NCI-H1436 treated with DMSO at 0.1 percent for 48 hours (cell line): ENCODE data around the gene SUSD4.

Experiments used
- DNase-seq: peaks from one replicate; lab custom pipeline; 2025; lab: John Stamatoyannopoulos, UW

SUSD4 gene

GRCh38 chr1:223329664-223330415 is 34.1 kb downstream of the SUSD4 start:
- DNase-seq = no peak

DNA sequence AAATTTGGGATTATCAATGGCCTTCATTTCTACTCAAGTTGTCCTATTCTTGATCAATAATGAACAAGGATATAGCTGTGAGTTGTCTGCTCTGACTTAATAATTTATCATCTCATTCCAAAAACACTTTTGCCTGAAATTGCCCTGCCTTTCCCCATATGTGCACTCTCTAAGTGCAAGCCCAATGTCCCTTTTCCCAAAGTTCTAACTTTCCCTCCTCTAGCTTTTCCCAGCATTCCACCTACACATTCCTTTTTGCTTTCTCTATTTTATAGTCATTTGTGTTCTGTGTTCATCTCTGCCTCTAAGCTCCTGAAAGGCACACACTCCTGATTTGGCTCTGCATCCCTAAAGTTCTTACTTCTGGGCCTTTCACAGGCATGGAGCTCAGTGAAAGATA is 34.7 kb downstream of the SUSD4 start:
- DNase-seq = no peak

- no peak for DNase-seq
These were observed 35.4 kb downstream of the SUSD4 start for GRCh38 chr1:223328566-223328965.

DNA sequence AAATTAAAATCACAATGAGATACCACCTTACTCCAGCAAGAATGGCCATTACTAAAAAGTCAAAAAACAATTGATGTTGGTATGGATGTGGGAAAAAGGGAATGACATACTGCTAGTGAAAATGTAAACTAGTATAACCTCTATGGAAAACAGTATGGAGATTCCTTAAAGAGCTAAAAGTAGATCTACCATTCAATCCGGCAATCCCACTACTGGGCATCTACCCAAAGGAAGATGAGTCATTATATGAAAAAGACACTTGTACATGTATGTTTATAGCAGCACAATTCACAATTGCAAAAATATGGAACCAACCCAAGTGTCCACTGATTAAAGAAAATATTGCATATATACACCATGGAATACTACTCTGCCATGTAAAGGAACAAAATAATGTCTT is 37.2 kb downstream of the SUSD4 start:
- no peak for DNase-seq

DNA sequence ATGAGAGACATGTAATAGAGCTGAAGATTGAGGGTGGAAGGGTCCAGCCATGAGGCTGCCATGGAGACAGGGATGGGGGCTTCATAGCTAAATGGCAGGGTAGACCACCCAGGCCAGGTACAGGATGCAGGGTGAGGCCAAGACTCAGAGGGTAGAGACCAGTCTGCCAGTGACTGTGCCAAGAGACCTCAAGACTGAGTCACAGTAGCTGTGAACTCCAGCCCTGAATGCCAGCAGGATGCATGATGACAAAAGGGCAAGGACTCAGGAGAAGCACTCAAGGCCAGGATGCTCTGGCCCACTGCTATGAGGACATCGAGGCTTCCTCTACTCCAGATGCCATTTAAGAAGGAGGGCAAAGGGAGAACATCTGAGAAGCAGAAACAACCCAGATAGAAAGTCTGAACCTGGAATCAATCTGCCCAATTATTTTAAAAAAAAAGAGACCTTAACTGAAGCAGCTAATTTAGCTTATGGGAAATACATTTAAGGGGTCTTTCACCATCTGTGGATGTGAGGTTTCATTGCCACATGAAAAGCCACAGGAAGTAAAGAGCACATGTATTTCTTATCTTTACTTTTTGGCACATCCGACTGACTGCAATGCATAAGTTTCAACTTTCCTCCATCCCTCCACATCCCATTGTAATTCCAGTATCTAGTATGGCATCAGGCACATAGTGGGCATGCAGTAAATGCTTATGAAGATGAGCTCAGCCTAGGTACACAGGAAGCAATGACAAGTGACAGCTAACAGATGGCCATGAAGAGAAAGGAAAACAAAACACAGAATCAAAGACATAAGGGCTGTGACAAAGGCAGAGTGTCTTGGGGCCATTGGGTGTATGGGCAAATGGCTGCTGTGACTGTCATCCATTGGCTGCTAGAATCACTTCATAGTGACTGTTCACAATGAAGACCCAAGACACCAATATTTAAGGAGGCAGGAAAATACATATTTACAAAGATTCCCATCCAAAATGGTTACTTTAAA is 40.2 kb downstream of the SUSD4 start:
- DNase-seq = no peak

DNA sequence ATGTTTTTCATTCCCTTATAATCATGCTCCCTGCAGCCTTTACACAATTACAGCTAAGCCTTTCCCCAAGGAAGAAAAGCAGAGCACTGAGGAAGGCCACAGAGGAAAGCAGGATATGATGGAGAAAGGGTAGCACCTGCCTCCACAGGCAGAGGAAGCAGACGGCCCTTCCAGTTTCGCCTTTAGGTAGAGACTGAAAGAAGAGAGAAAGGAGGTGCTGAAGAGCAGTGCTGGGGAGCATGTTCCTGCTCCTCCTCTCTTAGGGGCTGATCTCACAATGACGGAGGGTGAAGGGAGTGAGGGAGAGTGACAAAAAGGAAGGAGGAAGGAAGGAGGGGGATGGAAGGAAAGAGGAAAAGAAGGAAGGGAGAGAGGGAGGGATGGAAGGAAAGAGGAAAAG is 41.1 kb downstream of the SUSD4 start:
- no peak for DNase-seq

GRCh38 chr1:223320959-223321358 is 43.0 kb downstream of the SUSD4 start:
- no peak for DNase-seq

DNA sequence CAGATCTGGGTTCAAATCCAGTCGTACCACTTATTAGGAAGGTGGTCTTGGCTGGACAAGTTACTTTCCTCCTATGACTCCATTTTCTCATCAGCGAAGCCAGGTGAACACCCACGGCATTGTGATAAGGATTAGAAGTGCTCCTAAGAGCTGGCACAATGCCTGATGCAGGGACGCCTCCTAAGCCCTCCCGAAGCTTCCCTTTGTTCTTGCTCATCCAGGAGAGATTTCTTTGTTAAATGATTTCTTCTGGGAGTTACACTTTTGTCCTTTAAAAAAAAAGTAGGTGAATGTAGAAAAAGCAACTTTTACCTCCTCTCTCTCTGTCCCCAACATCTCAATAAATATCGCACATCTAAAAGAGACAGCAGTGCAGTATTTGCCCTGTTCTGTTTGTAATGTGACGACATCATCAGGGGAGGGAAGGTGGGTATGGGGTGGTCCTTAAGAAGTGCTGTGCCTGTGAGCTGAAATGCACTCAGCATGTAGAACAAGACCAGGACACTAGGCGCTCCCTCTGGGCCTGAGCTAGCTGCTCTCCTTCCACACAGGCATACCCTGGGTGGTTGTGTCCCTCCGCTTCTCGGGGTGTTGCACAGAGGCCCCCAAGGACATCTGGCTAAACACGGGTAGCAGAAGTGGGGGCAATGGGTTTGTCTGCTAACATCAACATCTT is 43.9 kb downstream of the SUSD4 start:
- peak; percentile 26 for DNase-seq

GRCh38 chr1:223319398-223319797 is 44.6 kb downstream of the SUSD4 start:
- no peak for DNase-seq

DNA sequence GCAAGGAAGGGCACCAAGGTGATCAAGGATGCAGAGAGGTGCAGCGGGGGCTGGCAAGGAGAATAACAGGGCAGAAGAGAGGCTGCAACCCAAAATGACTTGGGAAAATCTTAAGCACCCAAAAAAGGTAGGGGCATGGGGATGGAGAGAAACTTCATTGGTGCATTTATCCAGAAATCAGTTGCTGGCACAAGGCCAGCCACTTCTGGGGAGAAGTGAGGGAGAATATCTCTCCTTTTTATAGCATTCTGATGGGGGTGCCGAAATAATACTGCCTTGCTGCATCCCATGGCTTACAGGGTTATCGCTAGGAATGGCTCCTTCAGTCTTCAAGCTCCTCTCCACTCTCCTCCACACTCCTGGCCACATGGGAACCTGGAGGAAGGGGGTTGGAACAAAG is 47.9 kb downstream of the SUSD4 start:
- no peak for DNase-seq

DNA sequence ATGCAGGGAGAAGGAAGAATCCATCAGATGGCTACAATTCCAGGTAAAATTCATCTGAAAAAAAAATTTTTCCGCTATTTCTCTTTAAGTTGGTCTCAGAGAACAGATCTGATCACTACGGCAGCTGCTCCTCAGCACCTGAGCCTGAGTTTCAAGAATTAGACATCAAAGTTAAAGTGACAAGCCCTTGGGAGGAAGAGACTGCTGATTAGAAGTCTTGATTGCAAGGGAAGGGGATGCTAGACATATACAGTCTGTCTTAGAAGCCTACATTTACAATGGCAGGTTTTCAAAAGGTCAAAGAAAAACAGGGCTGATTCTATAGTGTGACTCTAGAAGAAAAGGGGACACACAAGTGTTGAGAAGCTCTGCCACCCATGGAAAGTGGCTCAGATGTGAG is 48.3 kb downstream of the SUSD4 start:
- DNase-seq = no peak

DNA sequence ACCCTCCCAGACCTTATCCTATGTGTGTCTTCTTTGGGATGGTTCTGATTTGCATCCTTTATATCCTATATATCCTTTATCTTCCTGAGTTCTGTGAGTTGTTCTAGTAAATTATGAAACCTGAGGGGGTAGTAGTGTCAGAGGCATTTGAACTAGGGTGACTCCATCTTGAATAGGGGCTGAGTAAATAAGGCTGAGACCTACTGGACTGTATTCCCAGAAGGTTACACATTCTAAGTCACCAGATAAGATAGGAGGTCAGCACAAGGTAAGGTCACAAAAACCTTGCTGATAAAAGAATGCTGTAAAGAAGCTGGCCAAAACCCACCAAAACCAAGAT is 50.6 kb downstream of the SUSD4 start:
- DNase-seq = no peak

- no peak for DNase-seq
These were observed 51.1 kb downstream of the SUSD4 start for GRCh38 chr1:223312705-223313414.

DNA sequence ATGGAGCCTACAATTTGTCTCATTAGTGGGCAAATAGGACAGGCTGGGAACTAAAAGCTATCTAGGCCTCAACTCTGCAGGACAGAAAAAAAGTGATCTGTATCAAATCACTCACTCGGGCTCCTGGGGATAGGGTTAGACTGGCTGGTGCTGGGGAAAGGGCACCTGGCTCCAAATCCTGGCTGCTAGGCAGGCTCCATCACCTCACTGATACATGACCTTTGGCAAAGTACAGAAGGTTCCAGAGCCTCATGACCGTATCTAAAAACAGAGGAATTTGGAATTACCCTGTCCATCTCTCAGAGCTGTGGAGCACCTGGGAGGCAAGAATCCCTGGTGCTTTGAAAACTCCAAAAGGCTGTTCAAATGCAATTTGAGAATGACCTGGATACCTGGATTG is 51.7 kb downstream of the SUSD4 start:
- DNase-seq = no peak

DNA sequence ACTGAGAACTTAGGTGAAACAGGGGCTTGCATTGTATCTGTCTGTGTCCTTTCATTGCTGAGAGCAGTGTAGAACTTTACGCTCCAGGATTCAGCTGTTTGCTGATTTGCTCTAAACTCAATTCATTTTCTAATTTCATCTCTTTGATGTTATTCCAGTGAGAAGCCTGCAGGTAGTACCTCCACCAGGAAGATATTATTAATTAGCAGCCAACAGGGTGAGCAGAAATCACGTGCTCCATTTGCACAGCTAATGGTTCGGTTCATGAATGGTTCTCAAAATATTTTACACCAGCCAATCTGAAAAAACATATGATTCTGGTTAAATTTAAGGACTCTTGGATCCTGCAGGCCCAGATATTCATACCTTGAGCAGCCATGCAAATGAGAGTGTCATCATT is 52.1 kb downstream of the SUSD4 start:
- DNase-seq = no peak

GRCh38 chr1:223308136-223308535 is 55.8 kb downstream of the SUSD4 start:
- no peak for DNase-seq

DNA sequence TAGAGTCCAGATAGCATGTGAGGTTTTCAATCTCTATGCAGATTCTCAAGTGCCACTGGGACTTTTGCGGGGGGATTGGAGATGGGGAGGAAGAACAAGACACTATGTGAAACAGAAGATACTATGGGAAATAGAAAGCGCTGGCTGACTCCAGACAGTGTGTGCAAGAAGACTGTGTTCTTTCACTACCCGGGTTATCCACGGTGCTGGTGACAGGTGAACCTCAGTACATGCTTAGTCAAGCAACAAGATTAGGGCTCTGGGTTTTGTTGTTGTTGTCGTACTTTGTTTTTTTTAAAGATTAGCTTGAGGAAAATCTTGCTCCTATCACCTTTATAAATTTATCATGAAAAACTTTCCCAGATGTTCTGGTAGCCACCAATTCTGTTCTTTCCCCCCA is 56.4 kb downstream of the SUSD4 start:
- no peak for DNase-seq

DNA sequence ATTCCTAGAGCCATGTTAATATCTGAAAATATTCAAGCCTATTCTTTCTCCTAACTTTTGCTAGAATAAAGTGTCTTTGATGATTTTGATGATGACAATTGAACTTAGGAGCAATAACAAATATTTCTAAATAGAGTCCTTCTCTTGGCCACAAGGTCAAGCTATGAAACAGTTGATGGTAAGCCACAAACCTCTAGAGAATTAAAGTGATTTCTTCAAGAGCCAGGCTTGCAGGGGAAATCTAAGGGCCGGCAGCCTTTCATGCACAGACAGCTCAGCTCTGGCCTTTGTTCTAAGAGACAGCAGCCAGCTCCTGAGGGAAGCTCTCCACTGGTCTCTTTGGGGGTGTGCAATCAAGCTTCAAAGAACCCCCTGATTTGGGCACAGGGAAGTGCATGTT is 59.0 kb downstream of the SUSD4 start:
- no peak for DNase-seq

- DNase-seq = no peak
These were observed 62.6 kb downstream of the SUSD4 start for GRCh38 chr1:223301371-223301770.

DNA sequence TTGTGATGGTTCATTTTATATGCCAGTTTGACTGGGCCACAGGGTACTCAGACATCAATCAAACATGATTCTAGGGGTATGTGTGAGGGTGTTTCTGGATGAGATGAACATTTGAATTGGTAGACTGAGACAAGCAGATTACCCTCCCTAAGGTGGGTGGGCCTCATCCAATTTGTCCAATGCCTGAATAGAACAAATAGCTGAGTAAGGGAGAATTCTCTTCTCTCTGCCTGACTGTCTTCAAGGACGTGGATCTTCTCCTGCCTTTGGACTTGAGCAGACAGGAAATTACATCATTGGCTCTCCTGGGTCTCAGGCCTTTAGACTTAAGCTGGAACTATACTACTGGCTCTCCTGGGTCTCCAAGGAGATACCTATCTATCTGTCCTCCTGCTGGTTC is 64.4 kb downstream of the SUSD4 start:
- no peak for DNase-seq

- no peak for DNase-seq
These were observed 65.3 kb downstream of the SUSD4 start for GRCh38 chr1:223298701-223299100.

DNA sequence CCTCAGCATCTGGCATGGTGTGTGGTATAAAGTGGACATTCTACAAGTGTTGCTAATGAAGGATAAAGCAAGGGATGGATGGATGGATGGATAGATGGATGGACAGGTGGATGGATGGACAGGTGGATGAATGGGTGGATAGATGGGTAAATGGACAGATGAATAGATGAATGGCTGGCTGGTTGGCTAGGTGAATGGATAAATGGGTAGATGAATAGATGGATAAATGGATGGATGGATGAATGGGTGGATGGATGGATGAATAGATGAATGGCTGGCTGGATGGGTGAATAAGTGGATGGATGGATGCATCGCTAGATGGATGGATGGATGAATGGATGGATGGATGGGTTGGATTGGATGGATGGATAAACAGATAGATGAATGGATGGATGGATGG is 66.2 kb downstream of the SUSD4 start:
- DNase-seq = no peak
